ENCODE results near the gene CKB. TPM values are rescaled to one million over a fixed set of nuclear protein-coding genes. Genes with fewer than 3 reads are reported as not detected.

CKB gene
- total and polyA plus RNA-seq, 2 donors = 121 to 1,521 TPM

- peaks cover 1% of the 10 kb centered on the region for H3K4me1 ChIP-seq (ENCODE audit: insufficient read depth)
- no peak for DNase-seq (ENCODE audit: extremely low spot score)
- H3K4me3 ChIP-seq (ENCODE audit: low read depth, low read length) = no peak overlapping the region
- 45% methylated on average over 15 of the region's 15 CpGs for WGBS
- no peaks in the 10 kb centered on the region for H3K36me3 ChIP-seq (ENCODE audit: insufficient read depth)
- no peak overlapping the region for H3K27ac ChIP-seq (ENCODE audit: low read depth)
These were observed 34.5 kb upstream of the CKB start for GRCh38 chr14:103556946-103557758.

DNA sequence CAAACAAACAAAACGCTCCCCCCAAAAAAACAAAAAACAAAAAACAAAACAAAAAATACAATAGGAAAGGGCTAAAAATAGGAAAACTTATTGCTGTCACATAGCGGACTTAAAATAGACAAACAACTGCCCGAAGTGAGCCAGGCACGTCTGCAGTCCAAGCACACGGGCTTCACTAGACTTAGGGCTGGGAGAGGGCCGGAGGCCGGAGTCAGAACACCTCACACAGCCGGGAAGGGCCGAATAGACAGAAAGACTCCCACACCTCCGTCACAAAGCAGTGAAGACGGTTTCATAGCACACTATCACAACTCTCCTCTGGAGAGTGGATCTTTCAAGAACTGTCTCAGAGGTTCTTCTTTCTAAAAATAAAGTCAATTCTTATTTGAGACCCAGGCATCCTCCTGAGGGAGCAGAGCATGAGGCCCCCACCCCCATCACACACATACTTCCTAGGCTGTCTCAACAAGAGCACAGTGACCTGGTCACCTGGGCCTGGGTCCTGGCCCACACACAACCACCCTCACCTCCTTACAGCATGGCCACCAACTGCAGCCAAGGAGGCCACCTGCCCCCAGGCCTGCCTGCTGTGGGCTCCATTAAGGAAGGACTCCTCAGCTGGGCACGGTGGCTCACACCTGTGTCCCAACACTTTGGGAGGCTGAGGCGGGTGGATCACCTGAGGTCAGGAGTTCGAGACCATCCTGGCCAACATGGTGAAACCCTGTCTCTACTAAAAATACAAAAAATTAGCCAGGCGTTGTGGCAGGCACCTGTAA is 33.1 kb upstream of the CKB start:
- peaks cover 1% of the 10 kb centered on the region for H3K4me1 ChIP-seq (ENCODE audit: insufficient read depth)
- 75% methylated on average over 15 of the region's 15 CpGs for WGBS
- H3K27ac ChIP-seq (ENCODE audit: low read depth) = no peak overlapping the region
- no peak for DNase-seq (ENCODE audit: extremely low spot score)
- no peaks in the 10 kb centered on the region for H3K36me3 ChIP-seq (ENCODE audit: insufficient read depth)
- no peak overlapping the region for H3K4me3 ChIP-seq (ENCODE audit: low read depth, low read length)

GRCh38 chr14:103552846-103553210 is 30.2 kb upstream of the CKB start:
- H3K27ac ChIP-seq (ENCODE audit: low read depth) = no peak overlapping the region
- DNase-seq (ENCODE audit: extremely low spot score) = no peak
- no peaks in the 10 kb centered on the region for H3K4me1 ChIP-seq (ENCODE audit: insufficient read depth)
- no peaks in the 10 kb centered on the region for H3K36me3 ChIP-seq (ENCODE audit: insufficient read depth)
- 93% methylated on average over 11 of the region's 11 CpGs for WGBS
- H3K4me3 ChIP-seq (ENCODE audit: low read depth, low read length) = no peak overlapping the region

- Histone ChIP-seq H3K36me3 (ENCODE audit: insufficient read depth) (no peaks in the 10 kb centered on the region), H3K4me3 (ENCODE audit: low read depth, low read length) (no peak overlapping the region), H3K27ac (ENCODE audit: low read depth) (no peak overlapping the region), H3K4me1 (ENCODE audit: insufficient read depth) (no peaks in the 10 kb centered on the region)
- 42% methylated on average over 18 of the region's 18 CpGs for WGBS
- DNase-seq (ENCODE audit: extremely low spot score) = no peak
These were observed 29.6 kb upstream of the CKB start for GRCh38 chr14:103552011-103552845.

- no peaks in the 10 kb centered on the region for H3K36me3 ChIP-seq (ENCODE audit: insufficient read depth)
- no peak for DNase-seq (ENCODE audit: extremely low spot score)
- no peak overlapping the region for H3K4me3 ChIP-seq (ENCODE audit: low read depth, low read length)
- no peaks in the 10 kb centered on the region for H3K4me1 ChIP-seq (ENCODE audit: insufficient read depth)
- H3K27ac ChIP-seq (ENCODE audit: low read depth) = no peak overlapping the region
- WGBS = 43% methylated on average over 17 of the region's 17 CpGs
These were observed 28.7 kb upstream of the CKB start for GRCh38 chr14:103551338-103551762.

DNA sequence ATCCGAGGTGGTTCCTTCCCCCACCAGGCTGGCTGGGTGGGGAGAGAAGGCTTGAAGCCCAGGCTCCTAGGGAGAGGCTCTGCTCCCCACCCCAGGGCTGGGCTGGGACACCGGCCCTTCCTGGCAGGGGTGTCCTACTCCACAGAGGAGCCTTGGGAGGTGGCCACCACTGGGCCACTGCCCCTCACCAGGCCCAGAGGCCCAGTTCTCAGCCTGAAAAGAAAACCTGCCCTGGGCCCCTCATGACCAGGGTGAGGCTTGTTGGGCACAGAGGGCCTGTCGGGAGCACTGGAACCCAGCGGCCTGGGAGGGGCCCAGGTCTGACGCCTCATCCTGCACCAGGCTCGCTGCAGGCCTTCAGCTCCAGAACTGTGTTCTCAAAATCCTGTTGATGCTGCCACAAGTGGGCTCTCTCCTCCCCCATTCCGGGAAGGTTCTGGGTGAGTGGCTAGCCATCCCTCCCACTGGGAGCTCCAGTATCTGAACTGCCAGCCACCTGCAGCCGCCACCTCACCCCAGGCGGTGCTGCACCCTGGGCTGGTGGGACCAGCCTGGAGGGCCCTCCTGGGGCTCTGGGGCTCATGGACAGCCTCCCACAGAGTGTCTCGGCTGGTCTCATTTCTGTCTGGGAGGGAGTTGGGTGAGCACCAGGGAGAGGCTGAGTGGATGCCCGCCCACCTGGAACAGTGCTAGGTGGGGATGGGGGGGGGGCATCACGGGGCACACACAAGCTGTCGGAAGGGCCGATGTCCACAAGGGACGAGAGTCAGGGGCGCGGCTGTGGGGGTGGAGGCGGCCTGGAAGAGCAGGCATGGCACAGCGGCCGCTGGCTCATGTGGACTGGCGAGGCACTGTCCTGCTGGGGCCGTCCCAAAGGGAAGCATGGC is 28.1 kb upstream of the CKB start:
- DNase-seq (ENCODE audit: extremely low spot score) = no peak
- Histone ChIP-seq H3K27ac (ENCODE audit: low read depth) (no peak overlapping the region), H3K4me3 (ENCODE audit: low read depth, low read length) (no peak overlapping the region), H3K36me3 (ENCODE audit: insufficient read depth) (no peaks in the 10 kb centered on the region), H3K4me1 (ENCODE audit: insufficient read depth) (no peaks in the 10 kb centered on the region)
- WGBS = 63% methylated on average over 22 of the region's 22 CpGs

GRCh38 chr14:103549361-103550311 is 27.0 kb upstream of the CKB start:
- no peaks in the 10 kb centered on the region for H3K36me3 ChIP-seq (ENCODE audit: insufficient read depth)
- WGBS = 85% methylated on average over 30 of the region's 30 CpGs
- no peak overlapping the region for H3K4me3 ChIP-seq (ENCODE audit: low read depth, low read length)
- H3K4me1 ChIP-seq (ENCODE audit: insufficient read depth) = no peaks in the 10 kb centered on the region
- no peak for DNase-seq (ENCODE audit: extremely low spot score)
- H3K27ac ChIP-seq (ENCODE audit: low read depth) = no peak overlapping the region

GRCh38 chr14:103548463-103549351 is 26.1 kb upstream of the CKB start:
- Histone ChIP-seq H3K4me1 (ENCODE audit: insufficient read depth) (no peaks in the 10 kb centered on the region), H3K27ac (ENCODE audit: low read depth) (no peak overlapping the region), H3K4me3 (ENCODE audit: low read depth, low read length) (no peak overlapping the region), H3K36me3 (ENCODE audit: insufficient read depth) (no peaks in the 10 kb centered on the region)
- WGBS = 92% methylated on average over 27 of the region's 27 CpGs
- DNase-seq (ENCODE audit: extremely low spot score) = no peak

- 92% methylated on average over 18 of the region's 18 CpGs for WGBS
- Histone ChIP-seq H3K27ac (ENCODE audit: low read depth) (no peak overlapping the region), H3K4me3 (ENCODE audit: low read depth, low read length) (no peak overlapping the region), H3K4me1 (ENCODE audit: insufficient read depth) (no peaks in the 10 kb centered on the region), H3K36me3 (ENCODE audit: insufficient read depth) (no peaks in the 10 kb centered on the region)
- DNase-seq (ENCODE audit: extremely low spot score) = no peak
These were observed 25.4 kb upstream of the CKB start for GRCh38 chr14:103547941-103548462.

DNA sequence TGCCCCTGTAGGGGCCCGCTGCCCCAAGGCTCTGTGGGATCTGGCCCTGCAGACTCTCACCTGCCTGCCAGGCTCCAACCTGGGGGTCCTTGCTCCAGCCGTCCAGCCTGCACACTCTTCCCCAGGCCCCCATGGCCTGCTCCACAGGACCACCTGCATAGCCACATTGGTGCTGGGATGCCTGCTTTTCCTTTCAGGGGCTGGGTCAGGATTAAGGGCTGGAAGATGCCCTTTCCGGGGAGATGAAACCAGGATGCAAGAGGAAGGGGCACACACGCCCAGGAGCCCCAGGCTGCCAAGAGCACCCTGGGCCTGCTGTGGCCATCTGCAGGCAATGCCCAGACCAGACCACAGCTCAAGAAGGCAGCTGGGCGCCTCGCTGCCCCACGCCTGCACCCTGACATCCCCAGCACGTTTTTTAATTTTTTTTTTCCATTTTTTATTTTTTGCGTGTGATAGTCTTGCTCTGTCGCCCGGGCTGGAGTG is 24.9 kb upstream of the CKB start:
- 82% methylated on average over 11 of the region's 11 CpGs for WGBS
- Histone ChIP-seq H3K4me1 (ENCODE audit: insufficient read depth) (no peaks in the 10 kb centered on the region), H3K27ac (ENCODE audit: low read depth) (no peak overlapping the region)

More for the DNA sequence above, 24.9 kb upstream of the CKB start:
- Histone ChIP-seq H3K36me3 (ENCODE audit: insufficient read depth) (no peaks in the 10 kb centered on the region), H3K4me3 (ENCODE audit: low read depth, low read length) (no peak overlapping the region)
- no peak for DNase-seq (ENCODE audit: extremely low spot score)
